ENCODE data around the gene SPINT2. TPM values are rescaled to one million over a fixed set of nuclear protein-coding genes. Genes with fewer than 3 reads are reported as not detected.
A peak's percentile ranks its signal among the peaks of the same experiment; 100 is the strongest.

SPINT2 gene
- total RNA-seq, 1 donor from 2014 or later: 9.2 TPM

- Mint-ChIP-seq H3K4me3 (peak overlapping the region; percentile 54), H3K9me3 (no peaks in the 10 kb centered on the region), H3K27me3 (ENCODE audit: low read depth) (peaks cover 67% of the 10 kb centered on the region), H3K27ac (ENCODE audit: unreplicated experiment) (no peak overlapping the region), H3K4me1 (peaks cover 9% of the 10 kb centered on the region), H3K36me3 (ENCODE audit: low read depth) (no peaks in the 10 kb centered on the region)
- no peak for TF ChIP-seq CTCF (conservative IDR thresholded peaks at IDR 0.05)
- DNase-seq (ENCODE audit: low read depth, low spot score): no peak
These were observed 56.6 kb downstream of the SPINT2 start for GRCh38 chr19:38320969-38321339.

GRCh38 chr19:38321646-38322196 lies 57.3 kb downstream of the SPINT2 start:
- Mint-ChIP-seq H3K27ac (ENCODE audit: unreplicated experiment) (no peak overlapping the region), H3K4me3 (no peak overlapping the region), H3K36me3 (ENCODE audit: low read depth) (no peaks in the 10 kb centered on the region), H3K9me3 (no peaks in the 10 kb centered on the region), H3K4me1 (peaks cover 6% of the 10 kb centered on the region), H3K27me3 (ENCODE audit: low read depth) (peaks cover 61% of the 10 kb centered on the region)
- DNase-seq (ENCODE audit: low read depth, low spot score): no peak
- TF ChIP-seq CTCF (conservative IDR thresholded peaks at IDR 0.05): no peak

- TF ChIP-seq CTCF (conservative IDR thresholded peaks at IDR 0.05): no peak
- Mint-ChIP-seq H3K9me3 (no peaks in the 10 kb centered on the region), H3K27me3 (ENCODE audit: low read depth) (peaks cover 53% of the 10 kb centered on the region), H3K36me3 (ENCODE audit: low read depth) (no peaks in the 10 kb centered on the region), H3K4me1 (peaks cover 6% of the 10 kb centered on the region), H3K27ac (ENCODE audit: unreplicated experiment) (no peak overlapping the region), H3K4me3 (no peak overlapping the region)
- DNase-seq (ENCODE audit: low read depth, low spot score): no peak
These were observed 58.9 kb downstream of the SPINT2 start for GRCh38 chr19:38323291-38323690.

GRCh38 chr19:38324431-38324830 lies 60.1 kb downstream of the SPINT2 start:
- Mint-ChIP-seq H3K27ac (ENCODE audit: unreplicated experiment) (peak overlapping the region; percentile 20), H3K27me3 (ENCODE audit: low read depth) (peaks cover 41% of the 10 kb centered on the region), H3K36me3 (ENCODE audit: low read depth) (no peaks in the 10 kb centered on the region), H3K9me3 (no peaks in the 10 kb centered on the region), H3K4me3 (no peak overlapping the region), H3K4me1 (peaks cover under 1% of the 10 kb centered on the region)
- TF ChIP-seq CTCF (conservative IDR thresholded peaks at IDR 0.05): no peak
- DNase-seq (ENCODE audit: low read depth, low spot score): no peak

- H3K4me1 Mint-ChIP-seq: no peaks in the 10 kb centered on the region
- DNase-seq (ENCODE audit: low read depth, low spot score): no peak
- H3K27ac Mint-ChIP-seq (ENCODE audit: unreplicated experiment): no peak overlapping the region
These were observed 62.2 kb downstream of the SPINT2 start for GRCh38 chr19:38326591-38326990.

More at GRCh38 chr19:38326591-38326990, 62.2 kb downstream of the SPINT2 start:
- H3K4me3 Mint-ChIP-seq: no peak overlapping the region
- no peaks in the 10 kb centered on the region for H3K36me3 Mint-ChIP-seq (ENCODE audit: low read depth)
- H3K27me3 Mint-ChIP-seq (ENCODE audit: low read depth): peaks cover 22% of the 10 kb centered on the region
- TF ChIP-seq CTCF (conservative IDR thresholded peaks at IDR 0.05): no peak
- H3K9me3 Mint-ChIP-seq: no peaks in the 10 kb centered on the region
